DOHH2 (cell line): ENCODE measurements around the gene CNTNAP2.

ENCODE experiments used
- EZH2phosphoT487 ChIP-seq: fragments of 200-600 bp; sonication (generic); IDR thresholded peaks from 2 replicates; pipeline ENCODE4 v1.6.1; 2017; ENCODE audit warnings: borderline replicate concordance, mild to moderate bottlenecking, antibody characterized with exemption, low read length, moderate library complexity, mixed read lengths
- TF ChIP-seq, protein P1 (sequence below): fragments of 200-600 bp; sonication (generic); IDR thresholded peaks from one replicate; pipeline ENCODE4 v1.5.1; 2014; ENCODE audit warnings: antibody characterized with exemption, mild to moderate bottlenecking, low read depth, low read length; ENCODE audit not compliant: poor library complexity, severe bottlenecking

GRCh38 chr7:146591976-146592375 is 475.4 kb downstream of the CNTNAP2 start:
- TF ChIP-seq EZH2phosphoT487: no peak
- TF ChIP-seq, protein P1, sequence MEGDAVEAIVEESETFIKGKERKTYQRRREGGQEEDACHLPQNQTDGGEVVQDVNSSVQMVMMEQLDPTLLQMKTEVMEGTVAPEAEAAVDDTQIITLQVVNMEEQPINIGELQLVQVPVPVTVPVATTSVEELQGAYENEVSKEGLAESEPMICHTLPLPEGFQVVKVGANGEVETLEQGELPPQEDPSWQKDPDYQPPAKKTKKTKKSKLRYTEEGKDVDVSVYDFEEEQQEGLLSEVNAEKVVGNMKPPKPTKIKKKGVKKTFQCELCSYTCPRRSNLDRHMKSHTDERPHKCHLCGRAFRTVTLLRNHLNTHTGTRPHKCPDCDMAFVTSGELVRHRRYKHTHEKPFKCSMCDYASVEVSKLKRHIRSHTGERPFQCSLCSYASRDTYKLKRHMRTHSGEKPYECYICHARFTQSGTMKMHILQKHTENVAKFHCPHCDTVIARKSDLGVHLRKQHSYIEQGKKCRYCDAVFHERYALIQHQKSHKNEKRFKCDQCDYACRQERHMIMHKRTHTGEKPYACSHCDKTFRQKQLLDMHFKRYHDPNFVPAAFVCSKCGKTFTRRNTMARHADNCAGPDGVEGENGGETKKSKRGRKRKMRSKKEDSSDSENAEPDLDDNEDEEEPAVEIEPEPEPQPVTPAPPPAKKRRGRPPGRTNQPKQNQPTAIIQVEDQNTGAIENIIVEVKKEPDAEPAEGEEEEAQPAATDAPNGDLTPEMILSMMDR: no peak
